ENCODE results near the gene RAVER1. TPM values are rescaled to one million over a fixed set of nuclear protein-coding genes. Genes with fewer than 3 reads are reported as not detected.
A peak's percentile ranks its signal among the peaks of the same experiment; 100 is the strongest.

Gene RAVER1
- total RNA-seq, 1 experiment from 2014 or later, result 86.9 TPM

DNA sequence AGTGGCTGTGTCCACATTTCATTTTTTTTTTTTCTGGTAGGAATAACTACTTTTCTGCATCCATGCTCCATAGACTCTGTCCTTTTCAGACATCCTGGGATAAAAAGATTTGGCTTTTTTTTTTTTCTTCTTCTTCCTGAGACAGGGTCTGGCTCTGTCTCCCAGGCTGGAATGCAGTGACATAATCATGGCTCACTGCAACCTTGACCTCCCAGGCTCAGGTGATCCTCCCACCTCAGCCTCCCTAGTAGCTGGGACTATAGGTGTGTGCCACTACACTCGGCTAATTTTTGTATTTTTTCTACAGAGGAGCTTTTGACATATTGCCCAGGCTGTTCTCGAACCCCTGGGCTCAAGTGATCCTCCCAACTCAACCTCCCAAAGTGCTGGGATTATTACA, 10.2 kb upstream of the RAVER1 start:
- POLR2A ChIA-PET, result interaction anchor here (1.0 kb wide), 1 partner anchor 9 kb away, joined by 6 read pairs; no protein-coding TSS in a partner anchor
- no peaks in the 10 kb centered on the region for H3K27me3 Mint-ChIP-seq (ENCODE audit: low read depth)
- no peak for DNase-seq (ENCODE audit: low spot score)
- no peaks in the 10 kb centered on the region for H3K36me3 Mint-ChIP-seq
- no peak for ATAC-seq
- CTCF ChIA-PET, result interaction anchor here (0.6 to 1.7 kb wide), 5 partner anchors 10 to 496 kb away, joined by 3 to 11 read pairs (median 3); partner anchors contain the start of genes QTRT1 and RAVER1
- peaks cover 21% of the 10 kb centered on the region for H3K4me1 Mint-ChIP-seq
- H3K4me3 Mint-ChIP-seq, result no peak overlapping the region
- no peaks in the 10 kb centered on the region for H3K9me3 Mint-ChIP-seq
- H3K27ac Mint-ChIP-seq, result no peak overlapping the region
- TF ChIP-seq PRRX2 (CRISPR knock-in tag; IDR thresholded peaks at IDR 0.05) (no peak), CREM (CRISPR knock-in tag; IDR thresholded peaks at IDR 0.05) (no peak), ATF2 (CRISPR knock-in tag; IDR thresholded peaks at IDR 0.05; ENCODE audit: borderline replicate concordance, low read depth) (no peak)

- Mint-ChIP-seq H3K27ac (peak overlapping the region; percentile 63; the same call in 1 of the 2 replicates), H3K9me3 (no peaks in the 10 kb centered on the region), H3K27me3 (ENCODE audit: low read depth) (peaks cover 5% of the 10 kb centered on the region; the same call in 1 of the 2 replicates), H3K4me3 (no peak overlapping the region), H3K36me3 (no peaks in the 10 kb centered on the region; the same call in 1 of the 2 replicates), H3K4me1 (peaks cover 25% of the 10 kb centered on the region)
- ChIA-PET CTCF (interaction anchor here (1.1 to 1.5 kb wide), 2 partner anchors 40 to 48 kb away, joined by 3 to 4 read pairs; partner anchors contain the start of gene TYK2), POLR2A (interaction anchor here (0.6 to 0.9 kb wide), 3 partner anchors 44 to 212 kb away, joined by 3 read pairs; no protein-coding TSS in a partner anchor)
- DNase-seq (ENCODE audit: low spot score) (no peak), ATAC-seq (no peak)
- TF ChIP-seq, protein P1, sequence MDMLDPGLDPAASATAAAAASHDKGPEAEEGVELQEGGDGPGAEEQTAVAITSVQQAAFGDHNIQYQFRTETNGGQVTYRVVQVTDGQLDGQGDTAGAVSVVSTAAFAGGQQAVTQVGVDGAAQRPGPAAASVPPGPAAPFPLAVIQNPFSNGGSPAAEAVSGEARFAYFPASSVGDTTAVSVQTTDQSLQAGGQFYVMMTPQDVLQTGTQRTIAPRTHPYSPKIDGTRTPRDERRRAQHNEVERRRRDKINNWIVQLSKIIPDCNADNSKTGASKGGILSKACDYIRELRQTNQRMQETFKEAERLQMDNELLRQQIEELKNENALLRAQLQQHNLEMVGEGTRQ (CRISPR knock-in tag; IDR thresholded peaks at IDR 0.05), result no peak
- peak; percentile 99 for TF ChIP-seq ZNF121 (CRISPR knock-in tag; IDR thresholded peaks at IDR 0.05)
These were observed 6.6 kb upstream of the RAVER1 start for GRCh38 chr19:10339977-10340376.

GRCh38 chr19:10339380-10339960, 6.1 kb upstream of the RAVER1 start, which contains the start of gene ICAM3:
TSS of gene ICAM3 (minus strand) at chr19:10339624. CDS start at chr19:10339614, 10 bp downstream.
- ATAC-seq (peak; percentile 16), DNase-seq (ENCODE audit: low spot score) (no peak)
- Mint-ChIP-seq H3K9me3 (no peaks in the 10 kb centered on the region), H3K27me3 (ENCODE audit: low read depth) (peaks cover 6% of the 10 kb centered on the region), H3K4me1 (peaks cover 26% of the 10 kb centered on the region), H3K27ac (peak within 1 kb of the TSS; percentile 82), H3K36me3 (no peaks in the 10 kb centered on the region; the same call in 1 of the 2 replicates), H3K4me3 (peak within 1 kb of the TSS; percentile 7; the same call in 1 of the 2 replicates)
- CTCF ChIA-PET, result interaction anchor here (1.5 kb wide), 1 partner anchor 41 kb away, joined by 3 read pairs; the partner anchor contains the start of gene TYK2
- no peak for TF ChIP-seq ZNF425 (CRISPR knock-in tag; conservative IDR thresholded peaks at IDR 0.05)
- TF ChIP-seq SMAD3 (CRISPR knock-in tag; IDR thresholded peaks at IDR 0.05; ENCODE audit: borderline replicate concordance), result no peak
- no peak for TF ChIP-seq GRHL2 (CRISPR knock-in tag; IDR thresholded peaks at IDR 0.05; ENCODE audit: insufficient replicate concordance, severe bottlenecking)
- TF ChIP-seq ATF2 (CRISPR knock-in tag; IDR thresholded peaks at IDR 0.05; ENCODE audit: borderline replicate concordance, low read depth), result no peak
- TF ChIP-seq ZNF263 (CRISPR knock-in tag; IDR thresholded peaks at IDR 0.05; ENCODE audit: low read depth), result no peak
- POLR2A ChIA-PET, result interaction anchor here (0.6 to 0.9 kb wide), 2 partner anchors 44 to 211 kb away, joined by 3 read pairs; no protein-coding TSS in a partner anchor

DNA sequence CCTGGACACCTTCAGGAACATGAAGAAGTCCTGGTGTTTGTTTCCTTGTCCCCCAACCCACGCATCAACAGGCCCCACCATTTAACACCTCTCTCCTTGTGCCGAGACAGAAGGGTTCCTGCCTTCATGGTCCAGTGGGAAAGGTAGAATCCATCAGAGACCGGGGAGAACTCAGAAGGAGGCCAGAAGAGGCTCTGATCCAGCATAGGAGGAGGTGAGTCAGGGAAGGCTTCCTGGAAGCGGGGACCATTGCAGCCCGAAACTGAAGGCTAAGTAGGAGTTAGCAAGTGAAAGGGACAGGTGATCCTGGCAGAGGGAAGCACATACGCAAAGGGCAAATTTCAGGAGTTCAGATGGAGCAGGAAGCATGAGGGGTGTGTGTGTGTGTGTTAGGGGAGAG, 5.6 kb upstream of the RAVER1 start:
- Mint-ChIP-seq H3K4me3 (peak overlapping the region; percentile 5; the same call in 1 of the 2 replicates), H3K36me3 (no peaks in the 10 kb centered on the region; the same call in 1 of the 2 replicates), H3K27ac (peak overlapping the region; percentile 1; the same call in 1 of the 2 replicates), H3K27me3 (ENCODE audit: low read depth) (peaks cover 10% of the 10 kb centered on the region), H3K4me1 (peaks cover 31% of the 10 kb centered on the region), H3K9me3 (no peaks in the 10 kb centered on the region)
- ChIA-PET CTCF (no interaction called here), POLR2A (no interaction called here)
- DNase-seq (ENCODE audit: low spot score), result no peak
- no peak for ATAC-seq
- no peak for TF ChIP-seq MXD4 (CRISPR knock-in tag; IDR thresholded peaks at IDR 0.05; ENCODE audit: borderline replicate concordance)
- no peak for TF ChIP-seq NR3C1 (CRISPR knock-in tag; conservative IDR thresholded peaks at IDR 0.05; ENCODE audit: low read depth)
- no peak for TF ChIP-seq FOXJ3 (CRISPR knock-in tag; IDR thresholded peaks at IDR 0.05; ENCODE audit: borderline replicate concordance)
- TF ChIP-seq ETV6 (CRISPR knock-in tag; IDR thresholded peaks at IDR 0.05), result no peak
- TF ChIP-seq NR1H2 (CRISPR knock-in tag; IDR thresholded peaks at IDR 0.05), result no peak
- TF ChIP-seq, protein P2, sequence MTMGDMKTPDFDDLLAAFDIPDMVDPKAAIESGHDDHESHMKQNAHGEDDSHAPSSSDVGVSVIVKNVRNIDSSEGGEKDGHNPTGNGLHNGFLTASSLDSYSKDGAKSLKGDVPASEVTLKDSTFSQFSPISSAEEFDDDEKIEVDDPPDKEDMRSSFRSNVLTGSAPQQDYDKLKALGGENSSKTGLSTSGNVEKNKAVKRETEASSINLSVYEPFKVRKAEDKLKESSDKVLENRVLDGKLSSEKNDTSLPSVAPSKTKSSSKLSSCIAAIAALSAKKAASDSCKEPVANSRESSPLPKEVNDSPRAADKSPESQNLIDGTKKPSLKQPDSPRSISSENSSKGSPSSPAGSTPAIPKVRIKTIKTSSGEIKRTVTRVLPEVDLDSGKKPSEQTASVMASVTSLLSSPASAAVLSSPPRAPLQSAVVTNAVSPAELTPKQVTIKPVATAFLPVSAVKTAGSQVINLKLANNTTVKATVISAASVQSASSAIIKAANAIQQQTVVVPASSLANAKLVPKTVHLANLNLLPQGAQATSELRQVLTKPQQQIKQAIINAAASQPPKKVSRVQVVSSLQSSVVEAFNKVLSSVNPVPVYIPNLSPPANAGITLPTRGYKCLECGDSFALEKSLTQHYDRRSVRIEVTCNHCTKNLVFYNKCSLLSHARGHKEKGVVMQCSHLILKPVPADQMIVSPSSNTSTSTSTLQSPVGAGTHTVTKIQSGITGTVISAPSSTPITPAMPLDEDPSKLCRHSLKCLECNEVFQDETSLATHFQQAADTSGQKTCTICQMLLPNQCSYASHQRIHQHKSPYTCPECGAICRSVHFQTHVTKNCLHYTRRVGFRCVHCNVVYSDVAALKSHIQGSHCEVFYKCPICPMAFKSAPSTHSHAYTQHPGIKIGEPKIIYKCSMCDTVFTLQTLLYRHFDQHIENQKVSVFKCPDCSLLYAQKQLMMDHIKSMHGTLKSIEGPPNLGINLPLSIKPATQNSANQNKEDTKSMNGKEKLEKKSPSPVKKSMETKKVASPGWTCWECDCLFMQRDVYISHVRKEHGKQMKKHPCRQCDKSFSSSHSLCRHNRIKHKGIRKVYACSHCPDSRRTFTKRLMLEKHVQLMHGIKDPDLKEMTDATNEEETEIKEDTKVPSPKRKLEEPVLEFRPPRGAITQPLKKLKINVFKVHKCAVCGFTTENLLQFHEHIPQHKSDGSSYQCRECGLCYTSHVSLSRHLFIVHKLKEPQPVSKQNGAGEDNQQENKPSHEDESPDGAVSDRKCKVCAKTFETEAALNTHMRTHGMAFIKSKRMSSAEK (CRISPR knock-in tag; IDR thresholded peaks at IDR 0.05; ENCODE audit: borderline replicate concordance), result no peak

All from WTC11 (cell line).